ENCODE data around the gene DNASE1L2. TPM values are rescaled to one million over a fixed set of nuclear protein-coding genes. Genes with fewer than 3 reads are reported as not detected.

DNASE1L2 gene
- polyA plus RNA-seq, 4 donors = 0.55 to 3.8 (median 1.4) TPM

DNA sequence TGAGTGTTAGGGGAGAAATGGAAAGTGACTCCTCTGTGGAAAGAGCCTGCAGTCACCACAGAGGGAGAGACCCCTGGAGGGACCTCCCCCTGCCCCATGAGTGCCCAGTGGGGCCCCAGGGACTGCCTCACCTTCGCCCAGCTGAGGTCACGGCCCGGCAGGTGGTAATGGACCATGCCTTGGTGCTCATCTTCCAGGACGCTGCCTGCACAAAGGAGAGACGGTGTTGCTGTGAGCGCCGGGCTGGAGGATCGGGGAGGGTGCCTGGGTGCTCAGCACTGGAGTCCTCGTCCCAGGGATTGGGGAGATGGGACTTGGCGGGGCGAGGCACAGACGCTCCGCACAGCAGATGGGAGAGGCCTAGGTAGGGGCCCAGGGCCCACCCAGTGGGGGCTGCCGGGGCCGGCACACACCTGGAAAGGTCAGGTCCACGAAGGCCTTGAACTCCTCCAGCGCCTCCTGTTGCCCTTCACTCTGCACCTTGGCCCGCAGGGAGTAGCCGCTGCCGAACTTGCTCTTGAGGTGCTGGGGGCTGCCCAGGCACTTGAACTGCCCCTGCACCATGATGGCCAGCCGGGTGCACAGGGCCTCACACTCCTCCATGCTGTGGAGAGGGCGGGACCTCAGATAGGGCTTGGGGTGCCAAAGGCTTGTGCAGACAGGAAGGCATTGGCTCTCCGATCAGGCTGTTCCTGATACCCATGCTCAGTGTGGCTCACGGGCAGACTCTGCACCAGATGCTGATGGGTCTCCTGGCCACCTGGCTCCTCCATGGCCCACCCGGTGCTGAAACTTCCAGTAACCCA is 41.4 kb downstream of the DNASE1L2 start:
- DNase-seq = no peak
- H3K4me1 ChIP-seq (ENCODE audit: control insufficient read depth in 3 of 3, insufficient read depth in 2 of 3, low read depth in 1 of 3, low read length in 2 of 3) = no peaks in the 10 kb centered on the region
- peaks cover 0 to 34% (median 0%) of the 10 kb centered on the region in 3 donors for H3K27me3 ChIP-seq (ENCODE audit: control insufficient read depth in 3 of 3, insufficient read depth in 3 of 3, low read length in 3 of 3)
- H3K36me3 ChIP-seq (ENCODE audit: control insufficient read depth in 3 of 3, insufficient read depth in 2 of 3, low read depth in 1 of 3, low read length in 3 of 3) = peaks cover 0 to 5% (median 0%) of the 10 kb centered on the region in 3 donors
- FAIRE-seq = no peak
- H3K4me3 ChIP-seq (ENCODE audit: low read depth in 1 of 3, low read length in 3 of 3) = no peak overlapping the region
- WGBS, 3 donors = 60 to 79% (median 70%) methylated on average over 22 to 25 of the region's 25 CpGs
- no peaks in the 10 kb centered on the region for H3K9me3 ChIP-seq (ENCODE audit: control insufficient read depth in 2 of 2, insufficient read depth in 1 of 2, low read depth in 1 of 2, low read length in 1 of 2)
- H3K27ac ChIP-seq (ENCODE audit: low read depth in 1 of 3, low read length in 2 of 3) = no peak overlapping the region

DNA sequence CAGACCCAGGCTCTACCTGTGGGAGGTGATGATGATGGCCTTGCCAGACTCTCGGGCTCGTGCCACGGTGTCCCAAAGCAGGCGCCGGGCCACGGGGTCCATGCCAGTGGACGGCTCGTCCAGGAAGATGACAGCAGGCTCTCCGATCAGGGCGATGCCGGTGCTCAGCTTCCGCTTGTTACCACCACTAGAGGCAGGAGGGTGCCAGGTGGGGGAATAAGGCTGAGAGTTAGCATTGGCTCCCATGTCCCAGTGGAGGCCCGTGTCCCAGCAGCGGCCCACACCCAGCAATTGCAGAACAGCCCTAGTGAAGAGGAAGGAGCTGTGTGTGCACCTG is 42.0 kb downstream of the DNASE1L2 start:
- no peak for FAIRE-seq
- Histone ChIP-seq H3K9me3 (ENCODE audit: control insufficient read depth in 2 of 2, insufficient read depth in 1 of 2, low read depth in 1 of 2, low read length in 1 of 2) (no peaks in the 10 kb centered on the region), H3K27ac (ENCODE audit: low read depth in 1 of 3, low read length in 2 of 3) (no peak overlapping the region), H3K4me3 (ENCODE audit: low read depth in 1 of 3, low read length in 3 of 3) (no peak overlapping the region), H3K27me3 (ENCODE audit: control insufficient read depth in 3 of 3, insufficient read depth in 3 of 3, low read length in 3 of 3) (peaks cover 0 to 34% (median 0%) of the 10 kb centered on the region in 3 donors), H3K4me1 (ENCODE audit: control insufficient read depth in 3 of 3, insufficient read depth in 2 of 3, low read depth in 1 of 3, low read length in 2 of 3) (no peaks in the 10 kb centered on the region), H3K36me3 (ENCODE audit: control insufficient read depth in 3 of 3, insufficient read depth in 2 of 3, low read depth in 1 of 3, low read length in 3 of 3) (peaks cover 0 to 4% (median 0%) of the 10 kb centered on the region in 3 donors)
- DNase-seq = no peak
- 57 to 78% (median 70%) methylated on average over 14 of the region's 14 CpGs for WGBS, 3 donors

DNA sequence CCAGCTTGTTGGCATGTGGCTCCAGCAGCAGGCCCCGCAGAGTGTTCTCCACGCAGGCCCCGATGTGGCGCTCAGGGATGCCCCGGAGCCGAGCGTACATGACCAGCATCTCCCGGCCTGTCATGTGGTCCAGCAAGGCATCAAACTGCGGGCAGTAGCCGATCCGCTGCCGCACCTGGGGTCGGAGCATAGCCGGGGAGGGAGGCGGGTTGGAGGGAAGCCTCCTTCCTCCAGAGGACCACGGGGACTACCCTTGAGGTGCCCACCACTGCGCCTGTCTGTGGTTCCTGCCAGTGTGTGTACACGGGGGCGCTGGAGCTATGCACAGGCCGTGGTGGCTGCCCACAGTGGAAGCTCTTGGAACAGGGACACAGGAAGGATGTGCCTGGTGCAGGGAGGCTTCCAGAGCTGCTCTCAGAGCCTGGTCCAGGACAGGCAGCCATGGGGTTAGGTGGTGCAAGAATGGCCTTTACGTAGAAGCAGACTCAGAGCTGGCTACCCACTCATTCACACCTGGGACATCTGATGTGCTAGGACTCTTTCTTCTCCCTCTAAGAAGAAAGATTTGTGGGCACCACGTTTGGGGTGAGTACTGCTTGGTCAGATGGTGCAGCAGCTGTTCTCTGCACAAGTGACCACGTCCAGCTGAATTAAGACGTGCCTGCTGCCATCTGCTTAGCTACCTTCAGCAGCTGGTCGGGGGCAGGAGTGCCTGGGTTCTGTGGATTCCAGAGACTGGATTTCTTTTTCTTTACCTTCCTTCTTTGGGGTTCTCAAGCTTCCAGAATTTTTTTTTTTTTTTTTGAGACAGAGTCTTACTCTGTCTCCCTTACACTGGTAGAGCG is 42.9 kb downstream of the DNASE1L2 start:
- no peak for FAIRE-seq

DNA sequence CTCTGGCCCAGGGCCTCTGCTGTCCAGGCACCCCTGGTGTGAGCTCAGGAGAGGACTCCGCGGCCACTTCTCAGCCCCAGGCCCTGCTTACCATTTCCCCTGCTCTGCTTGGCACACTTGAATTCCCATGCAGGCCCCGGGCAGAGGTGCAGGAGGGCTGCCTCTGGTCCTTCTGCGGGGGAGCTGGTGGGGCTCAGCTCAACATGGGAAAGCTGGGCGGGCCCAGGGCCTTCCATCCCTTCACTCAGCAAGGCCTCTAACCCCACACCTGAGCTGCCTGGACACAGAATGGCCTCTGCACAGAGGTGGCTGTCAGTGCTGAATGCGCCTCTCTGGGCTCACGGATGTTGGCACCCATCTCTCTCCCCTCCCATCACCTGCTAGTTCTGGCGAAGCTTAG is 44.2 kb downstream of the DNASE1L2 start:
- no peak for DNase-seq
- H3K4me1 ChIP-seq (ENCODE audit: control insufficient read depth in 3 of 3, insufficient read depth in 2 of 3, low read depth in 1 of 3, low read length in 2 of 3) = no peaks in the 10 kb centered on the region
- FAIRE-seq = no peak
- H3K9me3 ChIP-seq (ENCODE audit: control insufficient read depth in 2 of 2, insufficient read depth in 1 of 2, low read depth in 1 of 2, low read length in 1 of 2) = no peaks in the 10 kb centered on the region
- no peaks in the 10 kb centered on the region for H3K36me3 ChIP-seq (ENCODE audit: control insufficient read depth in 3 of 3, insufficient read depth in 2 of 3, low read depth in 1 of 3, low read length in 3 of 3)
- H3K4me3 ChIP-seq (ENCODE audit: low read depth in 1 of 3, low read length in 3 of 3) = no peak overlapping the region
- no peak overlapping the region for H3K27ac ChIP-seq (ENCODE audit: low read depth in 1 of 3, low read length in 2 of 3)
- 85 to 88% (median 87%) methylated on average over 8 of the region's 8 CpGs for WGBS, 3 donors
- peaks cover 0 to 33% (median 0%) of the 10 kb centered on the region in 3 donors for H3K27me3 ChIP-seq (ENCODE audit: control insufficient read depth in 3 of 3, insufficient read depth in 3 of 3, low read length in 3 of 3)

More for the DNA sequence above, 42.9 kb downstream of the DNASE1L2 start:
- DNase-seq = no peak
- H3K27me3 ChIP-seq (ENCODE audit: control insufficient read depth in 3 of 3, insufficient read depth in 3 of 3, low read length in 3 of 3) = peaks cover 0 to 34% (median 0%) of the 10 kb centered on the region in 3 donors
- WGBS, 3 donors = 83 to 85% (median 85%) methylated on average over 21 to 26 of the region's 26 CpGs
- no peaks in the 10 kb centered on the region for H3K36me3 ChIP-seq (ENCODE audit: control insufficient read depth in 3 of 3, insufficient read depth in 2 of 3, low read depth in 1 of 3, low read length in 3 of 3)
- H3K4me3 ChIP-seq (ENCODE audit: low read depth in 1 of 3, low read length in 3 of 3) = no peak overlapping the region
- no peak overlapping the region for H3K27ac ChIP-seq (ENCODE audit: low read depth in 1 of 3, low read length in 2 of 3)
- no peaks in the 10 kb centered on the region for H3K4me1 ChIP-seq (ENCODE audit: control insufficient read depth in 3 of 3, insufficient read depth in 2 of 3, low read depth in 1 of 3, low read length in 2 of 3)
- H3K9me3 ChIP-seq (ENCODE audit: control insufficient read depth in 2 of 2, insufficient read depth in 1 of 2, low read depth in 1 of 2, low read length in 1 of 2) = no peaks in the 10 kb centered on the region

DNA sequence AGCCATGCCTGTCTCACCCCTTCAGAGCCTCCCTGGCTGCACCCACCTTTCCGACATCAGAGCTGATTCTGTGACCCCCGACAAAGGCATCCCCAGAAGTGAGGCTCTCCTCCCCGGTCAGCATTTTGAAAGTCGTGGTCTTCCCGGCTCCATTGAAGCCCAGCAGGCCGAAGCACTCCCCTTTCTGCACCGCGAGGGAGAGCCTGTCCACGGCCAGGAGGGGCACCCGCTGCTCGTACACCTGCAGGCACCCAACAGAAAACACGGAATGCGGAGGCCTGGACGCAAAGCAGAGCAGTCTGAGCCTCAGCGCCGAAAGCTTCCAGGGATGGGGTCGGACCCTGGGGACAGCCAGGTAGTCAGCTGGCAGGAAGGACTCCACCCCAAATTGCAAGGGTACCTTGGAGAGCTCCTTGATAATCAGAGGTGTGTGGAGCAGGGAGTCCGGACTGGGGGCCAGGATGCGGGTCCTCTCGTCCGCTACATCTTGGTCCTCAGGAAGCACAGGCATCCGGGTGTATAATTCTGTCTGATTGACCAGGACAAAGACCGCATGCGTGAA is 44.8 kb downstream of the DNASE1L2 start:
- FAIRE-seq (no peak), DNase-seq (no peak)
- no peaks in the 10 kb centered on the region for H3K9me3 ChIP-seq (ENCODE audit: control insufficient read depth in 2 of 2, insufficient read depth in 1 of 2, low read depth in 1 of 2, low read length in 1 of 2)
- no peaks in the 10 kb centered on the region for H3K4me1 ChIP-seq (ENCODE audit: control insufficient read depth in 3 of 3, insufficient read depth in 2 of 3, low read depth in 1 of 3, low read length in 2 of 3)
- 64 to 78% (median 74%) methylated on average over 24 of the region's 24 CpGs for WGBS, 3 donors
- no peak overlapping the region for H3K27ac ChIP-seq (ENCODE audit: low read depth in 1 of 3, low read length in 2 of 3)
- no peak overlapping the region for H3K4me3 ChIP-seq (ENCODE audit: low read depth in 1 of 3, low read length in 3 of 3)
- H3K36me3 ChIP-seq (ENCODE audit: control insufficient read depth in 3 of 3, insufficient read depth in 2 of 3, low read depth in 1 of 3, low read length in 3 of 3) = no peaks in the 10 kb centered on the region
- peaks cover 0 to 27% (median 0%) of the 10 kb centered on the region in 3 donors for H3K27me3 ChIP-seq (ENCODE audit: control insufficient read depth in 3 of 3, insufficient read depth in 3 of 3, low read length in 3 of 3)

DNA sequence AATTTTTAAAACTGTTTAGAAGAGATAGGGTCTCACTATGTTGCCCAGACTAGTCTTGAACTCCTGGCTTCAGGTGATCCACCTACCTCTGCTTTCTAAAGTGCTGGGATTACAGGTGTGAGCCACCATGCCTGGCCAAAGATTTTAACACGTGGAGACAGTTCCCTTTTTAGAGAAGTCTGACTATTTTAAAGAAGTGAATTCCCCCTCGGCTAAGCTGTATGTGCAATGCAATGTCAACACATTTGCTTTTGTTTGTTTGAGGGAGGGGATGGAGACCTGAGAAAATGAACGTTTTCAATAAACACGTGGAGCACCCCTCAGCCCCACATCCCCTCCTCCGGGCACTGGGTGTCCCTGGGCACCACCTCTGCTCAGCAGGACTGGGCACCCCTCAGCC is 46.0 kb downstream of the DNASE1L2 start:
- no peaks in the 10 kb centered on the region for H3K36me3 ChIP-seq (ENCODE audit: control insufficient read depth in 3 of 3, insufficient read depth in 2 of 3, low read depth in 1 of 3, low read length in 3 of 3)
- no peak for DNase-seq
- H3K27ac ChIP-seq (ENCODE audit: low read depth in 1 of 3, low read length in 2 of 3) = no peak overlapping the region
- WGBS, 3 donors = 38 to 58% (median 43%) methylated on average over 5 of the region's 5 CpGs
- peaks cover 0 to 15% (median 0%) of the 10 kb centered on the region in 3 donors for H3K27me3 ChIP-seq (ENCODE audit: control insufficient read depth in 3 of 3, insufficient read depth in 3 of 3, low read length in 3 of 3)
- FAIRE-seq = no peak
- H3K4me1 ChIP-seq (ENCODE audit: control insufficient read depth in 3 of 3, insufficient read depth in 2 of 3, low read depth in 1 of 3, low read length in 2 of 3) = no peaks in the 10 kb centered on the region
- H3K4me3 ChIP-seq (ENCODE audit: low read depth in 1 of 3, low read length in 3 of 3) = no peak overlapping the region
- H3K9me3 ChIP-seq (ENCODE audit: control insufficient read depth in 2 of 2, insufficient read depth in 1 of 2, low read depth in 1 of 2, low read length in 1 of 2) = no peaks in the 10 kb centered on the region

DNA sequence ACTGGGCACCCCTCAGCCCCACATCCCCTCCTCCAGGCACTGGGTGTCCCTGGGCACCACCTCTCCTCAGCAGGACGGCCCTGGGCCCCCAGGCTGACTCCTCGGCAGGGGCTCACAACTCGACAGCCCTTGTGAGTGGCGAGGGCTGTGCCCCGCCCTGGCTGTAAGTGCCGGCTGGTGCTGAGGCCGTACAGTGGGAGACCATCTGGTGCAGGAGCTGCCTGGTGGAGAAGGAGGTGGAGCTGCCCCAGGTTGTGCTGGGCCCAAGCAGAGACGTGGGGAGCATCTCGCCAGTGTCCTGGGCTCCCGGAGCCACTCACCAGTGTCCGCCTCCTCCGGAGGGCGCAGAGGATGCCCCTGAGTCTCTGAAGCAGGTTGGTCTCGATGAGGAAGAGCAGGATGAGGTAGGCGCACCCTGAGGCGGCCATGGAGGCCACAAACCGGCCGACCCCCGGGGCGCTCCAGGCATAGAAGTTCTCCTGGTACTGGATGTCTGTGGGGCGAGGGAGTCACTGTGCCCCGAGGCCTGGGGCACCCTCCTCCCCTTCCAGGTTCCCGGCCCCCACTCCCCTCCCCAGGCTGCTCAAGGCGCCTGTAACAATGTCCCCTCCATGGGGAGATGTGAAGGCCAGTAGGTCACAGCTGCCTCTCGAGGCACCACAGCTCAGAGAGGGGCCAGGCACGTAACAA is 46.8 kb downstream of the DNASE1L2 start:
- Histone ChIP-seq H3K27ac (ENCODE audit: low read depth in 1 of 3, low read length in 2 of 3) (no peak overlapping the region), H3K27me3 (ENCODE audit: control insufficient read depth in 3 of 3, insufficient read depth in 3 of 3, low read length in 3 of 3) (peaks cover 0 to 11% (median 0%) of the 10 kb centered on the region in 3 donors), H3K4me1 (ENCODE audit: control insufficient read depth in 3 of 3, insufficient read depth in 2 of 3, low read depth in 1 of 3, low read length in 2 of 3) (no peaks in the 10 kb centered on the region), H3K9me3 (ENCODE audit: control insufficient read depth in 2 of 2, insufficient read depth in 1 of 2, low read depth in 1 of 2, low read length in 1 of 2) (no peaks in the 10 kb centered on the region), H3K36me3 (ENCODE audit: control insufficient read depth in 3 of 3, insufficient read depth in 2 of 3, low read depth in 1 of 3, low read length in 3 of 3) (peaks cover 0 to 2% (median 0%) of the 10 kb centered on the region in 3 donors), H3K4me3 (ENCODE audit: low read depth in 1 of 3, low read length in 3 of 3) (no peak overlapping the region)
- 64 to 80% (median 72%) methylated on average over 21 to 26 of the region's 26 CpGs for WGBS, 3 donors
- FAIRE-seq (no peak), DNase-seq (no peak)
